Endothelial cell of umbilical vein (primary cell): ENCODE results near the gene TMPRSS4. TPM values are rescaled to one million over a fixed set of nuclear protein-coding genes. Genes with fewer than 3 reads are reported as not detected.

ENCODE experiments used
- BruUV-seq: library from RNA; stranded (reverse); fragments of 400-500 nt; replicated peaks from 2 replicates; lab custom pipeline; 2021; lab: Mats Ljungman, UMichigan
- CTCF ChIA-PET: fragments of 300-600, 350-600 bp; sonication (Branson Sonifier 250); formaldehyde crosslinking; loops from one replicate; lab custom pipeline; 2021; ENCODE audit warnings: antibody characterized with exemption, inconsistent platforms; lab: Charles Lee
- POLR2A ChIA-PET: fragments of 300-600, 350-600 bp; sonication (Branson Sonifier 250); formaldehyde crosslinking; loops from one replicate; lab custom pipeline; 2021; ENCODE audit warnings: antibody characterized with exemption, inconsistent platforms; lab: Charles Lee
- DNase-seq: peaks from one replicate; pipeline ENCODE4 v3.0.0-alpha.2; 2011; ENCODE audit warnings: low read depth, low spot score
- FAIRE-seq: peaks from 2 replicates; lab custom pipeline; 2011; peaks lifted over from hg19 to GRCh38; lab: Jason Lieb, UNC
- H2AFZ ChIP-seq: 2 replicates; pipeline ENCODE4 v1.6.0; 2012; ENCODE audit warnings: low read depth, low read length, control low read depth, inconsistent platforms
- H3K27ac ChIP-seq: 2 replicates; pipeline ENCODE4 v1.5.1; 2011; ENCODE audit warnings: low read depth, mild to moderate bottlenecking, control low read depth, low read length, moderate library complexity; ENCODE audit not compliant: insufficient read depth
- H3K27me3 ChIP-seq, 2 experiments: 2 replicates each; pipeline versions ENCODE4 v1.6.0 to v1.6.1; 2011; ENCODE audit warnings: low read length in 2 of 2, mixed read lengths in 1 of 2; ENCODE audit not compliant: control insufficient read depth in 2 of 2, insufficient read depth in 2 of 2
- H3K36me3 ChIP-seq, 2 experiments: 2 replicates in 1 of 2; 3 replicates in 1 of 2; pipeline ENCODE4 v1.5.1; 2011; ENCODE audit warnings: low read length in 2 of 2, mild to moderate bottlenecking in 1 of 2, moderate library complexity in 1 of 2; ENCODE audit not compliant: control insufficient read depth in 2 of 2, insufficient read depth in 2 of 2; ENCODE audit errors: extremely low read depth in 1 of 2
- H3K4me1 ChIP-seq: 3 replicates; pipeline ENCODE4 v1.5.1; 2011; ENCODE audit warnings: mild to moderate bottlenecking, low read length; ENCODE audit not compliant: control insufficient read depth, insufficient read depth; ENCODE audit errors: extremely low read depth
- H3K4me2 ChIP-seq: 2 replicates; pipeline ENCODE4 v1.6.1; 2011; ENCODE audit warnings: low read length, control low read depth, mixed read lengths; ENCODE audit not compliant: insufficient read depth
- H3K4me3 ChIP-seq, 3 experiments: fragments of 200-600 bp in 1 of 3; sonication (generic), shearing (Covaris generic) in 1 of 3; replicated peaks in 1 of 3; 2 replicates each; pipeline ENCODE4 v1.5.1; 2011 to 2016; ENCODE audit warnings: control low read depth in 3 of 3, low read length in 3 of 3, mild to moderate bottlenecking in 2 of 3, inconsistent platforms in 1 of 3, low read depth in 1 of 3, moderate library complexity in 1 of 3; ENCODE audit not compliant: insufficient read depth in 1 of 3
- H3K79me2 ChIP-seq: 2 replicates; pipeline ENCODE4 v1.6.0; 2012; ENCODE audit warnings: low read length, inconsistent platforms; ENCODE audit not compliant: control insufficient read depth, insufficient read depth
- H3K9ac ChIP-seq: replicated peaks from 2 replicates; pipeline ENCODE3; 2011; ENCODE audit warnings: low read length, control low read depth; ENCODE audit not compliant: insufficient read depth; ENCODE audit errors: extremely low read depth
- H3K9me1 ChIP-seq: replicated peaks from 3 replicates; pipeline ENCODE4 v1.6.0; 2011; ENCODE audit warnings: mild to moderate bottlenecking, low read length; ENCODE audit not compliant: control insufficient read depth, insufficient read depth; ENCODE audit errors: extremely low read depth
- H3K9me3 ChIP-seq: replicated peaks from 2 replicates; pipeline ENCODE4 v1.5.1; 2012; ENCODE audit warnings: low read length, inconsistent platforms; ENCODE audit not compliant: control insufficient read depth, insufficient read depth
- H4K20me1 ChIP-seq: replicated peaks from 2 replicates; pipeline ENCODE3; 2011; ENCODE audit warnings: mild to moderate bottlenecking, low read length; ENCODE audit not compliant: control insufficient read depth, insufficient read depth; ENCODE audit errors: extremely low read depth
- CTCF ChIP-seq, 2 donors: IDR thresholded peaks; 1 replicate in 1 of 2; 2 replicates in 1 of 2; pipeline ENCODE4 v1.5.1; 2011; ENCODE audit warnings: low read length in 2 of 2, mild to moderate bottlenecking in 2 of 2, moderate library complexity in 2 of 2, control low read depth in 1 of 2, inconsistent platforms in 1 of 2, low read depth in 1 of 2; ENCODE audit not compliant: insufficient read depth in 1 of 2; ENCODE audit errors: extremely low read depth in 1 of 2
- EZH2 ChIP-seq: IDR thresholded peaks from 2 replicates; pipeline ENCODE4 v1.6.1; 2012; ENCODE audit warnings: borderline replicate concordance, low read depth, mild to moderate bottlenecking, moderate library complexity, low read length, inconsistent platforms; ENCODE audit not compliant: severe bottlenecking
- FOS ChIP-seq: IDR thresholded peaks from 2 replicates; pipeline ENCODE4 v1.6.1; 2011; ENCODE audit warnings: mild to moderate bottlenecking, low read length, moderate library complexity, borderline replicate concordance; ENCODE audit not compliant: insufficient read depth
- GATA2 ChIP-seq: IDR thresholded peaks from 2 replicates; pipeline ENCODE4 v1.7.0; 2011; ENCODE audit warnings: low read depth, mild to moderate bottlenecking, moderate library complexity, mixed read lengths, low read length; ENCODE audit not compliant: insufficient read length, insufficient read depth
- JUN ChIP-seq: IDR thresholded peaks from 2 replicates; pipeline ENCODE4 v1.6.1; 2011; ENCODE audit warnings: borderline replicate concordance, low read depth; ENCODE audit not compliant: insufficient read length, insufficient read depth
- POLR2AphosphoS5 ChIP-seq: IDR thresholded peaks from 2 replicates; pipeline ENCODE4 v1.6.1; 2012; ENCODE audit warnings: low read depth, mild to moderate bottlenecking, control low read depth, low read length, moderate library complexity; ENCODE audit not compliant: insufficient read depth
- dilution Hi-C: fragments of 300-500 bp; cut with MboI; formaldehyde crosslinking; loops from one replicate; pipeline ENCODE4 v1.15.0; 2019; ENCODE audit warnings: low sequenced_read_pairs; ENCODE audit not compliant: extremely low pct_ligation_motif_present
- intact Hi-C: fragments of 100-400 bp; cut with micrococcal nuclease; formaldehyde crosslinking; loops from one replicate; pipeline ENCODE4 v1.10.0; 2022
- polyA plus RNA-seq, 4 experiments: library from polyadenylated mRNA; depleted of rRNA in 3 of 4; stranded (reverse) in 3 of 4; unstranded in 1 of 4; fragments of >200 nt; gene quantifications; 2 replicates each; pipeline versions ENCODE4 v1.2.1 to v1.2.3, GENCODE V29; 2011 to 2012; ENCODE audit warnings: missing spikeins in 1 of 4
- total RNA-seq: library from RNA; stranded (reverse); gene quantifications from 2 replicates; pipeline ENCODE4 v1.2.3, GENCODE V29; 2021
- TF ChIP-seq, protein P1 (sequence below): IDR thresholded peaks from 2 replicates; pipeline ENCODE4 v1.6.1; 2011; ENCODE audit not compliant: insufficient read depth, insufficient read length

TMPRSS4 gene
- total and polyA plus RNA-seq, 2 donors (not counting 3 experiments of a cell fraction or from before 2014, with no cell fraction given), result not detected

DNA sequence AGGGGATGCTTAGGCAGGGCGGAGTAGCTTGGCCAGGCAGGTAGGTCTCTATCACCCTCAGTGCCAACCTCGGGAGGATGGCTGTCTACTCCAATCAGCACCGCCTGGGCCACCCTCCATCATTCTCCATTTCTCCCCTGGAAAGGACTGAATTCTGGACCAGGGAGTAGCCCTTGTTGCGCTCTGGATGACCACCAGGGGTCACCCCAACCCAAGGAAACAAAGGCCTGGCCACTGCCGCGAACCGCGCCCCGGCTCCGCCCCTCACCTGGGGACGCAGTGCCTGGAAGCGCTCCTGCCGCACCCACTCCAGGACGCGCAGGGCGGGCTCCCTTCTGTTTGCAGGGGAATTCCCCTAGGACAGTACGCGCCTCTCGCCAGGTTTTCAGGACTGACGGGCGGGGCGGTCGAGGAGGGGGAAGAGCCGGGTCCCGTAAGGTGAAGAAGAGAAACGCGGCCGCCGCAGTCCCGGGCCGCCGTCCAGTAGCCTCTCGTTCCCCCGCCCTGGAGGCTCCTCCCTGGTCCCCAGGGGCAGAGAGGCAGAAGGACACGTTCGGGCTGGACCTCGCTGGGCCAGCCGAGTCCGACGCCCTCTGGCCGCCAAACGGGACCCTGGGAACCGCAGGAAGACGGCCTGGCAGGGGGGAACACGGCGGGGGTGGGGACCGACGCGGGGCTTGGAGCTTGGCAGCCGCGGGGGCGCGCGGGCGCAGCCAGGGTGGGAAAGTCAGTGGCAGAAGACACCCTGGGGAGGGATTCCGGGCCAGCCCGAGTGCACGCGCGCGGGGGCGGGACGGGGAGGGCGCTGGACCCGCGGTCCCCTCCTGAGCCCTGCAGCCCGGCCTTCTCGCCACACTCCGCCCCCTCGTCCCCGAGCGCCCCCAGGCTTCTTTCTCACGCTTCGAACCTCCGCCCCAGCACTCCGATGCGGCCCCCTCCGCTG is 68.7 kb downstream of the TMPRSS4 start:
- Histone ChIP-seq H4K20me1 (no peaks in the 10 kb centered on the region), H2AFZ (peak overlapping the region; percentile 85), H3K27me3 (peaks cover 40 to 47% of the 10 kb centered on the region in 2 experiments), H3K4me1 (no peaks in the 10 kb centered on the region), H3K36me3 (no peaks in the 10 kb centered on the region), H3K79me2 (no peaks in the 10 kb centered on the region), H3K9ac (no peak overlapping the region), H3K9me3 (no peaks in the 10 kb centered on the region), H3K27ac (no peak overlapping the region), H3K4me2 (peak overlapping the region; percentile 63), H3K4me3 (peak overlapping the region; percentile 19 to 44 (median 43)), H3K9me1 (no peaks in the 10 kb centered on the region)
- peak; percentile 89 for FAIRE-seq
- dilution Hi-C loops, result no loop called here
- POLR2A ChIA-PET, result no interaction called here
- intact Hi-C loops, result loop anchor here (1.0 kb wide), 5 partner anchors 26 to 343 kb away; no protein-coding TSS in a partner anchor
- DNase-seq, result peak; percentile 59
- CTCF ChIA-PET, result interaction anchor here (1.2 to 7.6 kb wide), 5 partner anchors 10 to 338 kb away, joined by 3 to 112 read pairs (median 3); no protein-coding TSS in a partner anchor
- TF ChIP-seq FOS, result no peak
- peak; percentile 6 for TF ChIP-seq EZH2
- TF ChIP-seq, protein P1, sequence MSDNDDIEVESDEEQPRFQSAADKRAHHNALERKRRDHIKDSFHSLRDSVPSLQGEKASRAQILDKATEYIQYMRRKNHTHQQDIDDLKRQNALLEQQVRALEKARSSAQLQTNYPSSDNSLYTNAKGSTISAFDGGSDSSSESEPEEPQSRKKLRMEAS, result no peak
- TF ChIP-seq GATA2, result no peak
- TF ChIP-seq CTCF (IDR thresholded peaks at IDR 0.05; ENCODE audit: extremely low read depth in 1 of 2, insufficient read depth in 1 of 2, low read depth in 1 of 2, low read length in 2 of 2), result peak; percentile 86 to 90
- no peak for TF ChIP-seq POLR2AphosphoS5
- no peak for TF ChIP-seq JUN
- BruUV-seq, result no TSS peak
